Measurements from ENCODE around the gene B2M. TPM values are rescaled to one million over a fixed set of nuclear protein-coding genes. Genes with fewer than 3 reads are reported as not detected.

The B2M gene
- total and polyA plus RNA-seq, 10 of the 15 experiments (the other 5 are each of a cell fraction or from before 2014, with no cell fraction given) = 2,901 to 22,794 (median 8,374) TPM

- TF ChIP-seq BCLAF1 (IDR thresholded peaks at IDR 0.05) = no peak
- TF ChIP-seq HDAC6 (IDR thresholded peaks at IDR 0.05; ENCODE audit: unreplicated experiment) = no peak
- no peak for TF ChIP-seq TCF12 (IDR thresholded peaks at IDR 0.05; ENCODE audit: low read depth, low read length)
- TF ChIP-seq SPI1 (IDR thresholded peaks at IDR 0.05; ENCODE audit: borderline replicate concordance, insufficient read depth, low read depth, low read length) = peak; percentile 58; the same call in 1 of the 2 replicates
- TF ChIP-seq GATAD2B (conservative IDR thresholded peaks at IDR 0.05; ENCODE audit: low read depth) = no peak
- TF ChIP-seq CHD1 (IDR thresholded peaks at IDR 0.05; ENCODE audit: low read depth, low read length) = no peak
- TF ChIP-seq SIX5 (IDR thresholded peaks at IDR 0.05; ENCODE audit: low read depth, low read length, severe bottlenecking) = no peak
- peak; percentile 32; the same call in 1 of the 2 replicates for TF ChIP-seq ATF2 (IDR thresholded peaks at IDR 0.05; ENCODE audit: low read length)
- TF ChIP-seq DPF2 (IDR thresholded peaks at IDR 0.05) = peak; percentile 57; the same call in 1 of the 2 replicates
- TF ChIP-seq HDGF (IDR thresholded peaks at IDR 0.05) = no peak
- TF ChIP-seq SMC3 (IDR thresholded peaks at IDR 0.05; ENCODE audit: borderline replicate concordance, low read length) = 0 out of 2 replicates have a peak, but pooled peaks have one; percentile 10
- TF ChIP-seq CBFB (IDR thresholded peaks at IDR 0.05; ENCODE audit: low read depth) = no peak
- TF ChIP-seq RELB (IDR thresholded peaks at IDR 0.05; ENCODE audit: low read depth) = peak; percentile 81
- no peak for TF ChIP-seq CBX3 (IDR thresholded peaks at IDR 0.05; ENCODE audit: borderline replicate concordance, low read depth)
- peak in 1 of 2 experiments; percentile 10; a peak in 1 of 4 replicates for TF ChIP-seq EP300 (IDR thresholded peaks at IDR 0.05; ENCODE audit: borderline replicate concordance in 1 of 2, control insufficient read depth in 1 of 2, low read depth in 2 of 2, low read length in 2 of 2)
- peak in 1 of 3 experiments; percentile 5; a peak in 1 of 6 replicates for TF ChIP-seq CTCF (IDR thresholded peaks at IDR 0.05 in 2 of 3, conservative IDR thresholded peaks at IDR 0.05 in 1 of 3; ENCODE audit: control insufficient read depth in 2 of 3, extremely low read depth in 1 of 3, insufficient read depth in 1 of 3, low read depth in 3 of 3, low read length in 3 of 3)
- TF ChIP-seq TAF1 (IDR thresholded peaks at IDR 0.05; ENCODE audit: borderline replicate concordance, low read depth, low read length) = no peak
- TF ChIP-seq MEF2B (IDR thresholded peaks at IDR 0.05; ENCODE audit: partially characterized antibody, poor library complexity, severe bottlenecking) = peak; percentile 63
- TF ChIP-seq CREM (IDR thresholded peaks at IDR 0.05; ENCODE audit: low read depth) = 0 out of 2 replicates have a peak, but pooled peaks have one; percentile 6
- no peak for TF ChIP-seq SUZ12 (IDR thresholded peaks at IDR 0.05; ENCODE audit: unreplicated experiment)
- TF ChIP-seq EED (IDR thresholded peaks at IDR 0.05; ENCODE audit: low read depth) = peak; percentile 87
- peak; percentile 59; the same call in 1 of the 2 replicates for TF ChIP-seq MTA3 (IDR thresholded peaks at IDR 0.05; ENCODE audit: borderline replicate concordance, low read length)
These were observed 24.3 kb downstream of the B2M start (continued) for GRCh38 chr15:44735482-44736180.
